WTC11 (cell line): Measurements from ENCODE around the gene ANKRD18B.
"Not testable (repeated sequence)": the region's sequence is repeated elsewhere in the genome, so short reads cannot be mapped to it uniquely, and the experiment has no call there.

Experiments used
- ZNF232 ChIP-seq: sonication (generic); formaldehyde crosslinking; IDR thresholded peaks from 2 replicates; pipeline ENCODE4 v1.8.0; 2022; ENCODE audit warnings: mild to moderate bottlenecking, missing genetic modification reagents
- TF ChIP-seq, protein P1 (sequence below): fragments of 200-600 bp; IDR thresholded peaks from 2 replicates; pipeline ENCODE4 v1.8.0; 2022; ENCODE audit warnings: antibody characterized with exemption

DNA sequence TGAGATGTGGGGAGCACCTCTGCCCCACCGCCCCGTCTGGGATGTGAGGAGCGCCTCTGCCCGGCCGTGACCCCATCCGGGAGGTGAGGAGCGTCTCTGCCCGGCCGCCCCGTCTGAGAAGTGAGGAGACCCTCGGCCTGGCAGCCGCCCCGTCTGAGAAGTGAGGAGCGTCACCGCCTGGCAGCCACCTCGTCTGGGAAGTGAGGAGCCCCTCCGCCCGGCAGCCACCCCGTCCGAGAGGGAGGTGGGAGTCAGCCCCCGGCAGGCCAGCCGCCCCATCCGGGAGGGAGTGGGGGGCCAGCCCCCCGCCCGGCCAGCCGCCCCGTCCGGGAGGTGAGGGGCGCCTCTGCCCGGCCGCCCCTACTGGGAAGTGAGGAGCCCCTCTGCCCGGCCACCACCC lies 76.9 kb downstream of the ANKRD18B start:
- TF ChIP-seq, protein P1, sequence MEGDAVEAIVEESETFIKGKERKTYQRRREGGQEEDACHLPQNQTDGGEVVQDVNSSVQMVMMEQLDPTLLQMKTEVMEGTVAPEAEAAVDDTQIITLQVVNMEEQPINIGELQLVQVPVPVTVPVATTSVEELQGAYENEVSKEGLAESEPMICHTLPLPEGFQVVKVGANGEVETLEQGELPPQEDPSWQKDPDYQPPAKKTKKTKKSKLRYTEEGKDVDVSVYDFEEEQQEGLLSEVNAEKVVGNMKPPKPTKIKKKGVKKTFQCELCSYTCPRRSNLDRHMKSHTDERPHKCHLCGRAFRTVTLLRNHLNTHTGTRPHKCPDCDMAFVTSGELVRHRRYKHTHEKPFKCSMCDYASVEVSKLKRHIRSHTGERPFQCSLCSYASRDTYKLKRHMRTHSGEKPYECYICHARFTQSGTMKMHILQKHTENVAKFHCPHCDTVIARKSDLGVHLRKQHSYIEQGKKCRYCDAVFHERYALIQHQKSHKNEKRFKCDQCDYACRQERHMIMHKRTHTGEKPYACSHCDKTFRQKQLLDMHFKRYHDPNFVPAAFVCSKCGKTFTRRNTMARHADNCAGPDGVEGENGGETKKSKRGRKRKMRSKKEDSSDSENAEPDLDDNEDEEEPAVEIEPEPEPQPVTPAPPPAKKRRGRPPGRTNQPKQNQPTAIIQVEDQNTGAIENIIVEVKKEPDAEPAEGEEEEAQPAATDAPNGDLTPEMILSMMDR, result not testable (repeated sequence)
- not testable (repeated sequence) for TF ChIP-seq ZNF232 (CRISPR knock-in tag)
